Endometrium (tissue), 2 donors: ENCODE measurements around the gene PPP6R3.
"Not testable (repeated sequence)": the region's sequence is repeated elsewhere in the genome, so short reads cannot be mapped to it uniquely, and the experiment has no call there.

Experiments
- FAIRE-seq: peaks from 2 replicates; lab custom pipeline; 2012; peaks lifted over from hg19 to GRCh38; lab: Jason Lieb, UNC
- donor health status: control.
- donor health status: control.

PPP6R3 gene

GRCh38 chr11:68525336-68525735, 64.8 kb downstream of the PPP6R3 start:
- no peak for FAIRE-seq

- FAIRE-seq = no peak
These were observed 65.4 kb downstream of the PPP6R3 start for GRCh38 chr11:68525930-68526329.

GRCh38 chr11:68527585-68527984, 67.0 kb downstream of the PPP6R3 start:
- FAIRE-seq = no peak

- FAIRE-seq = no peak
These were observed 68.1 kb downstream of the PPP6R3 start for GRCh38 chr11:68528630-68529029.

- no peak for FAIRE-seq
These were observed 70.7 kb downstream of the PPP6R3 start for GRCh38 chr11:68531129-68531693.

GRCh38 chr11:68532727-68533369, 72.3 kb downstream of the PPP6R3 start:
- FAIRE-seq = no peak

GRCh38 chr11:68533945-68534344, 73.4 kb downstream of the PPP6R3 start:
- FAIRE-seq = no peak

- no peak for FAIRE-seq
These were observed 74.5 kb downstream of the PPP6R3 start for GRCh38 chr11:68535098-68535497.

- no peak for FAIRE-seq
These were observed 76.2 kb downstream of the PPP6R3 start for GRCh38 chr11:68536706-68537105.

GRCh38 chr11:68538025-68538424, 77.5 kb downstream of the PPP6R3 start:
- FAIRE-seq = no peak

GRCh38 chr11:68539395-68539794, 78.8 kb downstream of the PPP6R3 start:
- no peak for FAIRE-seq

GRCh38 chr11:68540504-68540903, 80.0 kb downstream of the PPP6R3 start:
- FAIRE-seq = not testable (repeated sequence)

GRCh38 chr11:68541116-68541515, 80.6 kb downstream of the PPP6R3 start:
- FAIRE-seq = no peak

GRCh38 chr11:68541991-68542390, 81.4 kb downstream of the PPP6R3 start:
- FAIRE-seq = no peak

- peak; percentile 33 for FAIRE-seq
These were observed 82.1 kb downstream of the PPP6R3 start for GRCh38 chr11:68542617-68543016.

- no peak for FAIRE-seq
These were observed 83.0 kb downstream of the PPP6R3 start for GRCh38 chr11:68543594-68543993.

- FAIRE-seq = no peak
These were observed 84.8 kb downstream of the PPP6R3 start for GRCh38 chr11:68545347-68545746.

- FAIRE-seq = no peak
These were observed 85.2 kb downstream of the PPP6R3 start for GRCh38 chr11:68545796-68546195.

GRCh38 chr11:68546555-68546954, 86.0 kb downstream of the PPP6R3 start:
- FAIRE-seq = no peak

- FAIRE-seq = no peak
These were observed 89.4 kb downstream of the PPP6R3 start for GRCh38 chr11:68549789-68550484.

- no peak for FAIRE-seq
These were observed 89.9 kb downstream of the PPP6R3 start for GRCh38 chr11:68550485-68550817.

- FAIRE-seq = no peak
These were observed 90.7 kb downstream of the PPP6R3 start for GRCh38 chr11:68551223-68551622.

- no peak for FAIRE-seq
These were observed 91.2 kb downstream of the PPP6R3 start for GRCh38 chr11:68551777-68552176.

GRCh38 chr11:68552542-68552941, 92.0 kb downstream of the PPP6R3 start:
- no peak for FAIRE-seq
